H9 (cell line): ENCODE data around the gene FOS. TPM values are rescaled to one million over a fixed set of nuclear protein-coding genes. Genes with fewer than 3 reads are reported as not detected.

Experiments used
- DNase-seq: peaks from one replicate; pipeline ENCODE4 v3.0.0-alpha.2; 2017
- H2AFZ ChIP-seq: one replicate; pipeline ENCODE4 v1.6.1; 2013; ENCODE audit warnings: mild to moderate bottlenecking, low read length, control low read depth, moderate library complexity
- H2AK5ac ChIP-seq: 2 replicates; pipeline ENCODE4 v1.6.1; 2013; ENCODE audit warnings: low read length, control low read depth, mixed read lengths; ENCODE audit not compliant: insufficient read length
- H2BK120ac ChIP-seq: one replicate; pipeline ENCODE4 v1.6.1; 2013; ENCODE audit warnings: low read depth, mild to moderate bottlenecking, low read length, control low read depth, inconsistent platforms; ENCODE audit not compliant: poor library complexity, severe bottlenecking
- H2BK12ac ChIP-seq: 2 replicates; pipeline ENCODE4 v1.6.1; 2013; ENCODE audit warnings: low read length, control low read depth, mixed read lengths, low read depth; ENCODE audit not compliant: insufficient read length
- H2BK15ac ChIP-seq: 2 replicates; pipeline ENCODE4 v1.6.1; 2013; ENCODE audit warnings: low read depth, low read length, control low read depth
- H2BK20ac ChIP-seq: one replicate; pipeline ENCODE4 v1.6.1; 2013; ENCODE audit warnings: low read depth, mild to moderate bottlenecking, low read length, control low read depth, inconsistent platforms; ENCODE audit not compliant: poor library complexity, severe bottlenecking
- H2BK5ac ChIP-seq: 2 replicates; pipeline ENCODE4 v1.6.1; 2013; ENCODE audit warnings: low read length, control low read depth, mixed read lengths; ENCODE audit not compliant: insufficient read length
- H3K14ac ChIP-seq: 2 replicates; pipeline ENCODE4 v1.6.1; 2013; ENCODE audit warnings: low read length, control low read depth; ENCODE audit not compliant: insufficient read depth
- H3K18ac ChIP-seq: 2 replicates; pipeline ENCODE4 v1.6.1; 2013; ENCODE audit warnings: low read depth, mild to moderate bottlenecking, mixed read lengths, low read length, control low read depth; ENCODE audit not compliant: insufficient read length
- H3K23ac ChIP-seq: 2 replicates; pipeline ENCODE4 v1.6.1; 2013; ENCODE audit warnings: low read length, control low read depth, mixed read lengths, low read depth; ENCODE audit not compliant: insufficient read length
- H3K23me2 ChIP-seq: 2 replicates; pipeline ENCODE4 v1.6.1; 2013; ENCODE audit warnings: low read depth, mild to moderate bottlenecking, mixed read lengths, low read length, control low read depth; ENCODE audit not compliant: insufficient read length, poor library complexity, severe bottlenecking
- H3K27ac ChIP-seq: 2 replicates; pipeline ENCODE4 v1.5.1; 2013; ENCODE audit warnings: low read length, control low read depth, mixed read lengths, low read depth; ENCODE audit not compliant: insufficient read length
- H3K27me3 ChIP-seq: 2 replicates; pipeline ENCODE4 v1.6.1; 2013; ENCODE audit warnings: low read length, control low read depth, inconsistent platforms; ENCODE audit not compliant: insufficient read depth
- H3K4ac ChIP-seq: 2 replicates; pipeline ENCODE4 v1.6.1; 2013; ENCODE audit warnings: low read depth, mild to moderate bottlenecking, control low read depth, inconsistent platforms, low read length, moderate library complexity
- H3K4me1 ChIP-seq: 2 replicates; pipeline ENCODE4 v1.6.1; 2013; ENCODE audit warnings: low read length, control low read depth, inconsistent platforms; ENCODE audit not compliant: insufficient read depth
- H3K4me2 ChIP-seq: 2 replicates; pipeline ENCODE4 v1.6.1; 2013; ENCODE audit warnings: low read length, control low read depth, mixed read lengths; ENCODE audit not compliant: insufficient read length, insufficient read depth
- H3K56ac ChIP-seq: 2 replicates; pipeline ENCODE4 v1.6.1; 2013; ENCODE audit warnings: low read depth, mild to moderate bottlenecking, mixed read lengths, low read length, control low read depth; ENCODE audit not compliant: insufficient read length
- H3K79me1 ChIP-seq: 2 replicates; pipeline ENCODE4 v1.6.1; 2013; ENCODE audit warnings: low read depth, mild to moderate bottlenecking, moderate library complexity, low read length, control low read depth, inconsistent platforms; ENCODE audit not compliant: insufficient read depth, poor library complexity, severe bottlenecking
- H3K79me2 ChIP-seq: 2 replicates; pipeline ENCODE4 v1.6.1; 2013; ENCODE audit warnings: low read length, control low read depth, inconsistent platforms; ENCODE audit not compliant: insufficient read depth
- H3K9ac ChIP-seq: 2 replicates; pipeline ENCODE4 v1.6.1; 2013; ENCODE audit warnings: low read length, control low read depth, mixed read lengths; ENCODE audit not compliant: insufficient read length; ENCODE audit errors: extremely low read depth
- H3K9me3 ChIP-seq: one replicate; pipeline ENCODE4 v1.6.1; 2013; ENCODE audit warnings: low read depth, low read length, inconsistent platforms; ENCODE audit not compliant: control insufficient read depth
- H3T11ph ChIP-seq: one replicate; pipeline ENCODE4 v1.6.1; 2013; ENCODE audit warnings: mild to moderate bottlenecking, low read length, control low read depth, inconsistent platforms
- H4K20me1 ChIP-seq: one replicate; pipeline ENCODE4 v1.6.1; 2013; ENCODE audit not compliant: control insufficient read depth, insufficient read length, insufficient read depth
- H4K5ac ChIP-seq: 2 replicates; pipeline ENCODE4 v1.6.1; 2013; ENCODE audit warnings: low read depth, mild to moderate bottlenecking, mixed read lengths, low read length, control low read depth; ENCODE audit not compliant: insufficient read length
- H4K8ac ChIP-seq: replicated peaks from 2 replicates; pipeline ENCODE4 v1.6.1; 2013; ENCODE audit warnings: low read length, control low read depth, mixed read lengths, low read depth; ENCODE audit not compliant: insufficient read length
- H4K91ac ChIP-seq: 2 replicates; pipeline ENCODE4 v1.6.1; 2013; ENCODE audit warnings: low read depth, mild to moderate bottlenecking, moderate library complexity, mixed read lengths, low read length, control low read depth; ENCODE audit not compliant: insufficient read length
- H3K27ac Mint-ChIP-seq, 3 experiments: 2 replicates in 2 of 3; 3 replicates in 1 of 3; pipeline ENCODE4 v1.8.0; 2020 to 2021; ENCODE audit warnings: mixed read lengths in 3 of 3, mild to moderate bottlenecking in 1 of 3, moderate library complexity in 1 of 3
- H3K27me3 Mint-ChIP-seq: 2 replicates; pipeline ENCODE4 v1.8.0; 2021; ENCODE audit warnings: low read depth, mild to moderate bottlenecking, moderate library complexity, mixed read lengths
- H3K36me3 Mint-ChIP-seq, 3 experiments: 2 replicates in 2 of 3; 3 replicates in 1 of 3; pipeline ENCODE4 v1.8.0; 2020 to 2021; ENCODE audit warnings: low read depth in 3 of 3, mixed read lengths in 3 of 3; ENCODE audit not compliant: insufficient read depth in 1 of 3
- H3K4me1 Mint-ChIP-seq, 2 experiments: 2 replicates each; pipeline ENCODE4 v1.8.0; 2020; ENCODE audit warnings: mixed read lengths in 2 of 2
- H3K4me3 Mint-ChIP-seq, 2 experiments: 2 replicates in 1 of 2; 3 replicates in 1 of 2; pipeline ENCODE4 v1.8.0; 2020 to 2021; ENCODE audit warnings: mild to moderate bottlenecking in 2 of 2, mixed read lengths in 2 of 2, moderate library complexity in 1 of 2
- H3K9me3 Mint-ChIP-seq, 2 experiments: 2 replicates in 1 of 2; 3 replicates in 1 of 2; pipeline ENCODE4 v1.8.0; 2020; ENCODE audit warnings: mild to moderate bottlenecking in 2 of 2, mixed read lengths in 2 of 2, moderate library complexity in 1 of 2
- WGBS: extraction: QIAGEN DNeasy Blood & Tissue Kit; methylation state at CpG from one replicate; pipeline ENCODE4 v1.1.7; 2013; ENCODE audit warnings: missing lambda C conversion rate, low lambda C conversion rate, mixed read lengths; ENCODE audit not compliant: insufficient read length; ENCODE audit errors: extremely low coverage; 5-methylcytosine and 5-hydroxymethylcytosine counted together
- total RNA-seq: library from RNA; stranded (reverse); gene quantifications from 2 replicates; pipeline ENCODE4 v1.2.1, GENCODE V29; 2021
- TF ChIP-seq, protein P1 (sequence below): fragments of 200-600 bp; sonication (generic); conservative IDR thresholded peaks from 3 replicates; pipeline ENCODE4 v1.8.0; 2021; ENCODE audit warnings: antibody characterized with exemption, mild to moderate bottlenecking

FOS gene
- total RNA-seq, 1 experiment from 2014 or later, result 33.9 TPM

DNA sequence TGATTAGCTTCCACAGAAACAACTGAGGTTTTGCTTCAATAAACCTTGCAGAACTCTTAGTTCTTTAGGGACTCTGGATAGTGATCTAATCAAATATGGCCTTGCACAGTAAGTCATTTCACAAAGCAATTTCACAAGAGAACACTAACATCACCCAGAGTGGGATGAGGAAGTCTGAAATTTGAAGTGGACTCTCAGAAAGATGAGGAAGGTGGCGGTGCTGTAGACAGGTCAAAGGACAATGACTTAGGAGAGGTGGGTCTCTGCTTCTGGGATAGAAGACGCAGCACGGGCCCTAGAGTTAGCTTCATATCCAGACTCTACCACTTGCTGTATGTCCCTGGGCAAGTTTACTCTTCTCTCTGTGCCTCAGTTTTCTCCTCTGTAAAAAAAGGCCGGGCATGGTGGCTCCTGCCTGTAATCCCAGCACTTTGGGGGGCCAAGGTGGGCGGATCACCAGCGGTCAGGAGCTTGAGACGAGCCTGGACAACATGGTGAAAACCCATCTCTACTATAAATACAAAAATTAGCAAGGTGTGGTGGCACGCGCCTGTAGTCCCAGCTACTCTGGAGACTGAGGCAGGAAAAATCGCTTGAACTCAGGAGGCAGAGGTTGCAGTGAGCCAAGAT lies 18.9 kb downstream of the FOS start:
- Histone ChIP-seq H3K4me1 (peaks cover 4% of the 10 kb centered on the region; the same call in 1 of the 2 replicates), H2BK12ac (no peak overlapping the region), H4K20me1 (no peaks in the 10 kb centered on the region), H2BK15ac (no peak overlapping the region), H2BK20ac (no peak overlapping the region), H2AK5ac (no peak overlapping the region), H4K5ac (no peak overlapping the region), H3K79me2 (no peaks in the 10 kb centered on the region), H3K23me2 (peaks cover 11% of the 10 kb centered on the region), H3K27ac (no peak overlapping the region), H3K14ac (no peak overlapping the region), H3K56ac (no peak overlapping the region), H3K9ac (no peak overlapping the region), H3K4me2 (no peak overlapping the region), H4K8ac (no peak overlapping the region), H3K9me3 (no peaks in the 10 kb centered on the region), H3K23ac (no peak overlapping the region), H3K27me3 (no peaks in the 10 kb centered on the region), H3K79me1 (no peaks in the 10 kb centered on the region), H3T11ph (no peak overlapping the region), H2AFZ (no peak overlapping the region), H4K91ac (no peak overlapping the region), H3K18ac (no peak overlapping the region), H3K4ac (no peak overlapping the region), H2BK120ac (no peak overlapping the region), H2BK5ac (no peak overlapping the region)
- WGBS, result no CpG with 5 or more reads among the region's 10 CpGs
- Mint-ChIP-seq H3K4me3 (no peak overlapping the region), H3K9me3 (no peaks in the 10 kb centered on the region), H3K27me3 (no peaks in the 10 kb centered on the region; the same call in 1 of the 2 replicates), H3K27ac (no peak overlapping the region), H3K36me3 (no peaks in the 10 kb centered on the region), H3K4me1 (peaks cover 12 to 17% of the 10 kb centered on the region in 2 experiments)
- DNase-seq, result no peak
- TF ChIP-seq, protein P1, sequence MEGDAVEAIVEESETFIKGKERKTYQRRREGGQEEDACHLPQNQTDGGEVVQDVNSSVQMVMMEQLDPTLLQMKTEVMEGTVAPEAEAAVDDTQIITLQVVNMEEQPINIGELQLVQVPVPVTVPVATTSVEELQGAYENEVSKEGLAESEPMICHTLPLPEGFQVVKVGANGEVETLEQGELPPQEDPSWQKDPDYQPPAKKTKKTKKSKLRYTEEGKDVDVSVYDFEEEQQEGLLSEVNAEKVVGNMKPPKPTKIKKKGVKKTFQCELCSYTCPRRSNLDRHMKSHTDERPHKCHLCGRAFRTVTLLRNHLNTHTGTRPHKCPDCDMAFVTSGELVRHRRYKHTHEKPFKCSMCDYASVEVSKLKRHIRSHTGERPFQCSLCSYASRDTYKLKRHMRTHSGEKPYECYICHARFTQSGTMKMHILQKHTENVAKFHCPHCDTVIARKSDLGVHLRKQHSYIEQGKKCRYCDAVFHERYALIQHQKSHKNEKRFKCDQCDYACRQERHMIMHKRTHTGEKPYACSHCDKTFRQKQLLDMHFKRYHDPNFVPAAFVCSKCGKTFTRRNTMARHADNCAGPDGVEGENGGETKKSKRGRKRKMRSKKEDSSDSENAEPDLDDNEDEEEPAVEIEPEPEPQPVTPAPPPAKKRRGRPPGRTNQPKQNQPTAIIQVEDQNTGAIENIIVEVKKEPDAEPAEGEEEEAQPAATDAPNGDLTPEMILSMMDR, result no peak
